Measurements from ENCODE around the gene GGT5.
"Not testable (repeated sequence)": the region's sequence is repeated elsewhere in the genome, so short reads cannot be mapped to it uniquely, and the experiment has no call there.

The GGT5 gene

GRCh38 chr22:24247564-24248344 is 2.9 kb upstream of the GGT5 start:
- H3K4me3 ChIP-seq (ENCODE audit: low read length), result no peak overlapping the region
- TF ChIP-seq, protein P1, sequence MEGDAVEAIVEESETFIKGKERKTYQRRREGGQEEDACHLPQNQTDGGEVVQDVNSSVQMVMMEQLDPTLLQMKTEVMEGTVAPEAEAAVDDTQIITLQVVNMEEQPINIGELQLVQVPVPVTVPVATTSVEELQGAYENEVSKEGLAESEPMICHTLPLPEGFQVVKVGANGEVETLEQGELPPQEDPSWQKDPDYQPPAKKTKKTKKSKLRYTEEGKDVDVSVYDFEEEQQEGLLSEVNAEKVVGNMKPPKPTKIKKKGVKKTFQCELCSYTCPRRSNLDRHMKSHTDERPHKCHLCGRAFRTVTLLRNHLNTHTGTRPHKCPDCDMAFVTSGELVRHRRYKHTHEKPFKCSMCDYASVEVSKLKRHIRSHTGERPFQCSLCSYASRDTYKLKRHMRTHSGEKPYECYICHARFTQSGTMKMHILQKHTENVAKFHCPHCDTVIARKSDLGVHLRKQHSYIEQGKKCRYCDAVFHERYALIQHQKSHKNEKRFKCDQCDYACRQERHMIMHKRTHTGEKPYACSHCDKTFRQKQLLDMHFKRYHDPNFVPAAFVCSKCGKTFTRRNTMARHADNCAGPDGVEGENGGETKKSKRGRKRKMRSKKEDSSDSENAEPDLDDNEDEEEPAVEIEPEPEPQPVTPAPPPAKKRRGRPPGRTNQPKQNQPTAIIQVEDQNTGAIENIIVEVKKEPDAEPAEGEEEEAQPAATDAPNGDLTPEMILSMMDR (IDR thresholded peaks at IDR 0.05; ENCODE audit: insufficient read depth, low read depth, low read length, missing control alignments), result peak; percentile 75
- DNase-seq (ENCODE audit: low read depth), result peak; percentile 70

GRCh38 chr22:24247011-24247507 is 2.2 kb upstream of the GGT5 start:
- no peak for DNase-seq (ENCODE audit: low read depth)
- no peak overlapping the region for H3K4me3 ChIP-seq (ENCODE audit: low read length)
- TF ChIP-seq, protein P1 (IDR thresholded peaks at IDR 0.05; ENCODE audit: insufficient read depth, low read depth, low read length, missing control alignments), result no peak

GRCh38 chr22:24245584-24246561 is 991 bp upstream of the GGT5 start:
- H3K4me3 ChIP-seq (ENCODE audit: low read length), result not testable (repeated sequence)

GRCh38 chr22:24244144-24244787 is 616 bp downstream of the GGT5 start:
- DNase-seq (ENCODE audit: low read depth), result no peak
- H3K4me3 ChIP-seq (ENCODE audit: low read length), result no peak overlapping the region
- TF ChIP-seq, protein P1 (IDR thresholded peaks at IDR 0.05; ENCODE audit: insufficient read depth, low read depth, low read length, missing control alignments), result no peak

More at GRCh38 chr22:24245584-24246561, 991 bp upstream of the GGT5 start:
- not testable (repeated sequence) for DNase-seq (ENCODE audit: low read depth)

GRCh38 chr22:24243417-24243816 is 1.5 kb downstream of the GGT5 start:
- DNase-seq (ENCODE audit: low read depth); H3K4me3 ChIP-seq (ENCODE audit: low read length): not testable (repeated sequence)

DNA sequence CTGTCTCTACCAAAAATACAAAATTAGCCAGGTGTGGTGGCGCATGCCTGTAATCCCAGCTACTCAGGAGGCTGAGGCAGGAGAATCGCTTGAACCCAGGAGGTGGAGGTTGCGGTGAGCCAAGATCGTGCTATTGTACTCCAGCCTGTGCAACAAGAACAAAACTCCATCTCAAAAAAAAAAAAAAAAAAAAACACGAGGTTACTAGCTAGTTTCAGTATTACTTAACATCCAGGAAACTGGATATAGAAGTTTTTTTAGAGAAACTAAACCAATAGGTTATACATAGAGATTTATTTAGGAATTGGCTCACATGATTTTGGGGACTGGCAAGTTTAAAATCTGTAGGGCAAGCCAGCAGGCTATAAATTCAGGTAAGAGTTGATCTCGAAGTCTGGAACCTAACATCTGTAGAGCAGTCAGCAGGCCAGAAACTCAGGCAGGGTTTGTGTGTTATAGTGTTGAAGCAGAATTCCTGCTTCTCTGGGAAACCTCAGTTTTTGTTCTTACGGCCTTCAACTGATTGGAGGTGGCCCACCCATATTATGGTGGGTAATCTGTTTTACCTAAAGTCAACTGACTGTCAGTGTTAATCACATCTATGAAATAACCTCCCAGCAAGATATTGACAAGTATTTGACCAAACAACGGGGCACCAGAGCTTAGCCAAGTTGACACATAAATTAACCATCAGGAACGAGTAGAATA is 3.7 kb downstream of the GGT5 start:
- H3K4me3 ChIP-seq (ENCODE audit: low read length), result not testable (repeated sequence)

GRCh38 chr22:24240381-24240780 is 4.5 kb downstream of the GGT5 start:
- DNase-seq (ENCODE audit: low read depth), result no peak
- TF ChIP-seq, protein P1 (IDR thresholded peaks at IDR 0.05; ENCODE audit: insufficient read depth, low read depth, low read length, missing control alignments), result no peak
- H3K4me3 ChIP-seq (ENCODE audit: low read length), result no peak overlapping the region

More for the DNA sequence above, 3.7 kb downstream of the GGT5 start:
- DNase-seq (ENCODE audit: low read depth), result not testable (repeated sequence)

DNA sequence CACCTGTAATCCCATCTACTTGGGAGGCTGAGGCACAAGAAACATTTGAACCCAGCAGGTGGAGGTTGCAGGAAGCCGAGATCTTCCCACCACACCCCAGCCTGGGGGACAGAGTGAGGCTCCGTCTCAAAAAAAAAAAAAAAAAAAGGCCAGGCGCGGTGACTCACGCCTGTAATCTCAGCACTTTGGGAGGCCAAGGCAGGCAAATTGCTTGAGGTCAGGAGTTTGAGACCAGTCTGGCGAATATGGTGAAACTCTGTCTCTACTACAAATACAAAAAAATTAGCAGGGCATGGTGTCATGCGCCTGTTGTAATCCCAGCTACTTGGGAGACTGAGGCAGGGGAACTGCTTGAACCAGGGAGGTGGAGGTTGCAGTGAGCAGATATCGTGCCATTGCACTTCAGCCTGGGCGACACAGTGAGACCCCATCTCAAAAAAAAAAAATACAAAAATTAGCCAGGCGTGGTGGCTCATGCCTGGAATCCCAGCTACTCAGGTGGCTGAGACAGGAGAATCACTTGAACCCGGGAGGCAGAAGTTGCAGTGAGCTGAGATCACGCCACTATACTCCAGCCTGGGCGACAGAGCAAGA is 6.7 kb downstream of the GGT5 start:
- not testable (repeated sequence) for H3K4me3 ChIP-seq (ENCODE audit: low read length)
- DNase-seq (ENCODE audit: low read depth), result peak; percentile 14

All from epithelial cell of esophagus (primary cell).